GM12865 (cell line): Measurements from ENCODE around the gene POLR1C.
"Not testable (repeated sequence)": the region's sequence is repeated elsewhere in the genome, so short reads cannot be mapped to it uniquely, and the experiment has no call there.

Source experiments
- DNase-seq: peaks from one replicate; pipeline ENCODE4 v3.0.0; 2010; ENCODE audit warnings: low read depth
- H3K4me3 ChIP-seq: 2 replicates; pipeline ENCODE4 v1.5.1; 2011; ENCODE audit warnings: mild to moderate bottlenecking, low read depth, low read length, control low read depth
- CTCF ChIP-seq: IDR thresholded peaks from 2 replicates; pipeline ENCODE4 v1.5.1; 2011; ENCODE audit warnings: low read length, control low read depth, low read depth, inconsistent platforms; ENCODE audit not compliant: insufficient read depth; ENCODE audit errors: missing control alignments

Gene POLR1C

DNA sequence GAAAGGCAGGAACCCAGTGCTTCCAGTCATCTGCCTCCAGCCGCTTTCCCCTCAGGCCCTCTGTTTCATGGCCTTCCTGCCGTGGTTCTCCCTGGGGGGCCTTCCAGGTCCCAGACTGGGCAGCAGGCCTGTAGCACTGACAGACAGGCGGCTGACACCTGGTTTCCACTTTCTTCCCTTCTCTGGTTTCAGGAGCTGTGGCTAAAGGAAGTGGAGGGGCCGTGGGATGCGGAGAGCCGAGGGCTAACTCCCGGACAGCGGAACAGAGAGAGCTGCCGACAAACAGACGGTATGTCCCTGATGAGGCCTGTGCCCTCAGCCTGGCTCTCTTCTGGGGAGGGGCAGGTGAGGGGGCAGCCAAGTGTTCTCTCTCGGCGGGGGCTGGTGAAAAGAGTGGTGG is 19.2 kb upstream of the POLR1C start:
- TF ChIP-seq CTCF: no peak
- no peak overlapping the region for H3K4me3 ChIP-seq
- DNase-seq: no peak

DNA sequence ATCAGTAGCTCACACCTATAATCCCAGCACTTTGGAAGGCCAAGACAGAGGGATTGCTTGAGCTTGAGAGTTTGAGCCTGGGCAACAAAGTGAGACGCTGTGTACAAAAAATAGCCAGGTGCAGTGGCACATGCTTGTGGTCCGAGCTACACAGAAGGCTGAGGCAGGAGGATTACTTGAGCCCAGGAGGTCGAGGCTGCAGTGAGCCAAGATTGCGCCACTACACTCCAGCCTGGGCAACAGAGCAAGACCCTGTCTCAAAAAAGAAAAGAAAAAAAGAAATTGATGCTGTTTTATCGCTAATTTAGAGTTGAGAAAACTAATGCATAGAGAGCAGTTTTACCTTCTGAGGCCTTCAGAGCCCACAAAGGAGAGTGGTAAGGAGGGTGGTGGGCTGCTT is 18.6 kb upstream of the POLR1C start:
- not testable (repeated sequence) for DNase-seq, H3K4me3 ChIP-seq

- no peak for TF ChIP-seq CTCF
- no peak overlapping the region for H3K4me3 ChIP-seq
- DNase-seq: no peak
These were observed 17.7 kb upstream of the POLR1C start for GRCh38 chr6:43499028-43499815.

GRCh38 chr6:43500921-43501320 is 16.0 kb upstream of the POLR1C start:
- H3K4me3 ChIP-seq: no peak overlapping the region
- no peak for DNase-seq
- TF ChIP-seq CTCF: no peak

DNA sequence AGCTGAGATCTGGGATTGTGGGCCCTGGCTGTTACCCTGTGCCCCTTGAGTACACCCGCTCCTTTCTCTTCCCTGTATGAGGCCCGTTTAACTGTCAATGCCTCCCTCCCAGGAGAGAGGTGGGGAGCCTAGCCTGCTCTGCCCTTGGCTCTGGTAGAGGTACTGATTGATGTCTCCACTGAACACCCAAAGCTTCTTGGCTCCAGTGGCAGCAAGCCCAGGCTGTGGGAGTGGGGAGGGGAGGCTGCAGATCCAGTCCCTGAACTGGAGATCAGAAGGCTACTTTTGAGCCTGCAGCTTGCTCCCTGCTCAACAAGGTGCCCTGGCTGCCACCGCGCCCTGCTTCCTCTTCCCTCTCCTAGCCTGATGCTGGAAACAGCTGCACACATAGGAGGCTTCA is 14.2 kb upstream of the POLR1C start:
- no peak for TF ChIP-seq CTCF
- DNase-seq: no peak
- no peak overlapping the region for H3K4me3 ChIP-seq

DNA sequence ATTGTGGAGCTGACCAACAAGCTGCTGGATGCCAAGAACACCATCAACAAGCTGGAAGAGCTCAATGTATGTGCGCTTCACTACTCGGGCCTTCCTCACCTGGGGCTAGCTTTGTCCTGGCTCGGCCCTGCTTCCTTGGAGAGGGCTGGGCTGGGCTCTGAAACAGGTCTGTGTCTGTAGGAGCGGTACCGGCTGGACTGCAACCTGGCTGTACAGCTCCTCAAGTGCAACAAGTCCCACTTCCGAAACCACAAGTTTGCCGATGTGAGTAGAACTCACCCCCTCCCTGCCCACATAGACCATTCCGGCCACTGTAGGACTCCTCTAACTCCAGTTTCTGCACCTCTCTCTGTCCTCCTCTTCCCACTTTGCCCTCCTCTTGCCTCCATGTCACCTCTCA is 13.4 kb upstream of the POLR1C start:
- H3K4me3 ChIP-seq: no peak overlapping the region
- DNase-seq: no peak
- TF ChIP-seq CTCF: no peak

DNA sequence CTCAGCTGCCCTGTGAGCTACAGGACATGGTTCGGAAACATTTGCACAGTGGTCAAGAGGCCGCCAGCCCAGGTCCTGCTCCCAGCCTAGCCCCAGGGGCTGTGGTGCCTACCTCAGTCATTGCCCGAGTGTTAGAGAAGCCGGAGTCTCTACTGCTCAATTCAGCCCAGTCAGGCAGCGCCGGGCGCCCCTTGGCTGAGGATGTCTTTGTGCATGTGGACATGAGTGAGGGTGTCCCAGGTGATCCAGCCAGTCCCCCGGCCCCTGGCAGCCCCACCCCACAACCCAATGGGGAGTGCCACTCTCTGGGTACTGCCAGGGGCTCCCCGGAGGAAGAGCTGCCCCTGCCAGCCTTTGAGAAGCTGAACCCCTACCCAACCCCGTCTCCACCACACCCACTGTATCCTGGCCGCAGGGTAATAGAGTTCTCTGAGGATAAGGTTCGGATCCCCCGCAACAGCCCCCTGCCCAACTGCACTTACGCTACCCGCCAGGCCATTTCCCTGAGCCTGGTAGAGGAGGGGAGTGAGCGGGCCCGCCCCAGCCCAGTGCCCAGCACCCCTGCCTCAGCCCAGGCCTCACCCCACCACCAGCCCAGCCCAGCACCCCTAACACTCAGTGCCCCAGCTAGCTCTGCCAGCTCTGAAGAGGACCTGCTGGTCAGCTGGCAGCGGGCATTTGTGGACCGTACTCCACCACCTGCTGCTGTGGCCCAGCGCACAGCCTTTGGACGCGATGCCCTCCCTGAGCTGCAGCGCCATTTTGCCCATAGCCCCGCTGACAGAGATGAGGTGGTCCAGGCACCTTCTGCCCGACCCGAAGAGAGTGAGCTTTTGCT is 11.9 kb upstream of the POLR1C start:
- no peak overlapping the region for H3K4me3 ChIP-seq
- DNase-seq: no peak
- TF ChIP-seq CTCF: no peak
